Activated naive CD4-positive, alpha-beta T cell treated with anti-CD3 and anti-CD28 coated beads, Interleukin-2, amount 50 U/mL, for 72 hours (primary cell): ENCODE results near the gene CISD3. TPM values are rescaled to one million over a fixed set of nuclear protein-coding genes. Genes with fewer than 3 reads are reported as not detected.
A peak's percentile ranks its signal among the peaks of the same experiment; 100 is the strongest.

Experiments used
- ATAC-seq, 2 donors: fragments of 150-1000 bp; cut with Tn5 transposase; 2 replicates each; pipeline ENCODE4 v1.10.0; 2021; ENCODE audit warnings: mild to moderate bottlenecking in 2 of 2, moderate library complexity in 2 of 2
- DNase-seq, 2 donors: peaks; one replicate each; pipeline ENCODE4 v3.0.0; 2021 to 2022; ENCODE audit warnings: low spot score in 2 of 2
- H3K27ac Mint-ChIP-seq, 2 donors: one replicate each; pipeline ENCODE4 v1.8.0; 2022; ENCODE audit warnings: mild to moderate bottlenecking in 2 of 2, mixed read lengths in 2 of 2
- H3K36me3 Mint-ChIP-seq, 2 donors: one replicate each; pipeline ENCODE4 v1.8.0; 2022; ENCODE audit warnings: mixed read lengths in 2 of 2
- H3K9me3 Mint-ChIP-seq, 2 donors: one replicate each; pipeline ENCODE4 v1.8.0; 2022; ENCODE audit warnings: mixed read lengths in 2 of 2
- total RNA-seq, 2 donors: library from RNA; stranded (reverse); gene quantifications; one replicate each; pipeline ENCODE4 v1.2.3, GENCODE V29; 2022

CISD3 gene
- total RNA-seq, 2 donors from 2014 or later = 32.7 to 40.7 TPM

GRCh38 chr17:38732376-38733281, 2.5 kb downstream of the CISD3 start:
- Mint-ChIP-seq H3K27ac (peak overlapping the region; percentile 6 to 89), H3K36me3 (peaks cover 10 to 21% of the 10 kb centered on the region in 2 donors), H3K9me3 (peaks cover 0 to 6% of the 10 kb centered on the region in 2 donors)
- DNase-seq (no peak), ATAC-seq (no peak)

GRCh38 chr17:38733282-38733981, 3.3 kb downstream of the CISD3 start:
- peak overlapping the region; percentile 6 to 89 for H3K27ac Mint-ChIP-seq
- DNase-seq = no peak
- ATAC-seq = no peak
- peaks cover 10 to 13% of the 10 kb centered on the region in 2 donors for H3K36me3 Mint-ChIP-seq
- no peaks in the 10 kb centered on the region for H3K9me3 Mint-ChIP-seq

DNA sequence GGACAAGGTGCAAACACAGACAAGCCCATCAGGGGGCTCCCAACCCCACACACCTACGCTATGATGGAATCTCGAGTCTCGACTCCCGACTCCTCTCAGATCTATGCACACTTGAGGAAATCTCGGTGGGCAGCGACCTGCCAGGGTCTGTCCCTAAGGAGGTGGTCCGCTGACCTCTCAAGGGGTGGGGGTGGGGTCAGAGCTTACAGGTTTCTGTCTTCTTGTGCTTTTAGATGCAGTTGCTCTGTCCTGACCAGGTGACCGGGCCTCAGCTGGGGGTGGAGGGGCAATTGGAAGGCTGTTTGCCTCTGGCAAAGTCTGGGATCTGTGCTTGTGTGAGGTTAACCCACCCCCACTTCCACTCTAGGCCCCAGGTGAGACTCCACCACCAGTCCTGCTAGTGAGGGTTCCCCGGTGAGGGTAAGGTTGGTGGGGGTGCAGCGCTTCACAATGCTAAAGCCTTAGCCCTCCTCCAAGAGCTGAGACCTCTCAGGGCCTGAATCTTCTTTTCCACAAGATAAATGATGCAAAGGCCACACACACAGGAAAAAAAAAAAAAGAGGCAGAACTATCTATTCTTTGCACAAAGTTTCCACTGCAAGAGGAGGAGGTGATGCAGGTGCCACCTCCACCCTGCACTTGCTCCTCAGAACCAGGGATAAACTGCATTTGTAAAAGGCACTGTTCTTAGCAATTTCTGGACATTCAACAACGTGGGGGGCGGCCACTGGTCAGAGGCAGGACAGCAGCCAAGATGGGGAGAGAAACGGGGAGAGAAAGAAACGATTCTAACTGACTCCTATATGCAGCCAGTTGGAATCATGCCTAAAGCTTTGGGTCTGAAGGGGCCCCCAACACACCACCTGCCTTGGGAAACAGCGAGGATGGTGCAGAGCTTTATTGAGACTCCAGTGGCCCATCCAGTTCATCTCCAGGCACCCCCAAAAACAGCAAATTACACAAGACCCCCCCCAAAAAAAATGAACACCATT, 4.1 kb downstream of the CISD3 start:
- peaks cover 10 to 12% of the 10 kb centered on the region in 2 donors for H3K36me3 Mint-ChIP-seq
- peak overlapping the region; percentile 51 to 89 for H3K27ac Mint-ChIP-seq
- no peak for DNase-seq
- ATAC-seq = no peak
- no peaks in the 10 kb centered on the region for H3K9me3 Mint-ChIP-seq

DNA sequence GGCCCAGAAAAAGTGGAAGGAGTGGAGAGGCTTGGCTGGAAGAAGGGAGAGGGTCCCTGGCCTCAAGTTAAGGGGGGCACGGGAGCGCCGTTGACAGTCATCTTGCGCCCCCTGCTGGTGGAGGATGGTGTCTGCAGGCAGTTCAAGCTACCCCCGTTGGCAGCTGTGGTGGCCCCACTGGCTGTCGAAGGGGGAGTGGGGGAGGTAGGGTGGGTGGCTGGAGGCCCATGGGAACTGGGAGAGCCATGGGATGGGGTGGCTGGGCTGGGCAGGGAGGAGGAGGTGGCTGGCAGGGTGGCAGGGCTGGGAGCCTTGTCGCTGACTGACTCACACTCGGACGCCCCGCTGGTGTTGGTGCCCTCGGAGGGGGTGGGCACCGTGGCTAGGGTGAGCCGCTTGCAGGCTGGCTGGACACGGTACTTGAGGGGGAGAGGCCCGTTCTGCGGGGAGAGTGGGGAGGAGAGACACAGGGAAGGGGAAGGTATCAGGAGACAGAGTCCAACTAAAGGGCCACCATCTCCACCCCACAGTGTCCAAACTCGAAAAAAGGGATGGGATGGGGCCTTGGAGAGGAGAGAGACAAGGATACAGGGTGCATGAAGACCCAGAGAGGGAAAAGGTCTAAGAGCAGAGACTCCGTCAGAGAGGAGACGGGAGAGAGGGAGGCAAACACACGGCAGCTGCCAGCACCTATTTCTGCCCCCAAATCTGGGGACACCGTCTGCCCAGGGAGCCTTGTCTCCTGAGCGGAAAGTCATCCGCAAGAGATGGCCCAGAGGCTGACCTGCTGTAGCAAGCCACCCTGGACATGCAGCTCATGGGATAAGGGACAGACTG, 5.2 kb downstream of the CISD3 start:
- Mint-ChIP-seq H3K27ac (peak overlapping the region in 1 of 2 donors; percentile 74), H3K9me3 (no peaks in the 10 kb centered on the region), H3K36me3 (peaks cover 10 to 11% of the 10 kb centered on the region in 2 donors)
- ATAC-seq = peak; percentile 19 to 21
- DNase-seq = peak in 1 of 2 donors; percentile 83

GRCh38 chr17:38738007-38738662, 8.0 kb downstream of the CISD3 start:
- H3K9me3 Mint-ChIP-seq = no peaks in the 10 kb centered on the region
- DNase-seq (no peak), ATAC-seq (no peak)
- H3K27ac Mint-ChIP-seq = peak overlapping the region; percentile 32 to 40
- no peaks in the 10 kb centered on the region for H3K36me3 Mint-ChIP-seq

DNA sequence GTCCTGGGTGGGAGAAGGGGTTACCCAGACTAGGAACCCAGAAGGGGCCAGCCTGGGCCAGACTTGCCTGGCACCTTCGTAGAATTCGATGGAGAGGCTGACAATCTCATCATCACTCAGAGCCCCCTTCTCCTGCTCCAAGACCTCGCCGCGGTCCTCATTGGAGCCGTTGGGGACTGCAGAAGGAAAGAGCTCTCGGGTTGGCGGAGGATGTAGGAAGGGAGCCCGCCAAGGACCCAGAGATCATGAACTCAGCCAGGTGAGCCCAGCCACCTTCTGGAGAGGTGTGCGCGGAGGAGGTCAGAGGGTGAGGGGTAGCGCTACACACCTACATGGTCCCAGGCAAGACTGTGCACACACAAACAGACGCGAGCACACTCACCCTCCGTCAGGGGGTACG, 8.5 kb downstream of the CISD3 start:
- Mint-ChIP-seq H3K9me3 (no peaks in the 10 kb centered on the region), H3K36me3 (no peaks in the 10 kb centered on the region), H3K27ac (peak overlapping the region; percentile 40 to 74)
- DNase-seq (no peak), ATAC-seq (no peak)

GRCh38 chr17:38739305-38739704, 9.2 kb downstream of the CISD3 start:
- no peak for ATAC-seq
- DNase-seq = no peak

DNA sequence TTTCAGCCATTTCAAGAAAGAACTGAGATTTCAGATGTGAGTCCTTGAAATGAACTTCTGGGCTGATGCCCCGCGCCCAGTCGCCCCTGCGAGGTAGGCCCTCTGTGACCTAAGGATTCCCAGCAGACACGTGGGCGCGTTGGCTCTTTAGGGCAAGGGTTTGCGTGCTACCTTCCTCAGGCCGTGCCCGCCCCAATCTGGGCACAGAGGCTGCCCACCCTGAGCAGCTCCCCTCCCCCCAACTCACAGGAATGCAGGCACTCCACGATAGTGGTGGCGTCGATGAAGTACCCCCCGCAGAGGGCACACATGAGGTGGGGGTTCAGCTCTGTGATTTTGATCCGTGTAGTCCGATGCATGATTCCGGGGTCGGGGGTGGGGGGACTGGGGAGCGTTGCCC, 9.9 kb downstream of the CISD3 start:
- Mint-ChIP-seq H3K36me3 (no peaks in the 10 kb centered on the region), H3K9me3 (no peaks in the 10 kb centered on the region), H3K27ac (no peak overlapping the region)
- no peak for DNase-seq
- ATAC-seq = no peak

More at GRCh38 chr17:38739305-38739704, 9.2 kb downstream of the CISD3 start:
- no peaks in the 10 kb centered on the region for H3K9me3 Mint-ChIP-seq
- H3K27ac Mint-ChIP-seq = no peak overlapping the region
- H3K36me3 Mint-ChIP-seq = no peaks in the 10 kb centered on the region

- no peak overlapping the region for H3K27ac Mint-ChIP-seq
- DNase-seq (no peak), ATAC-seq (no peak)
- H3K9me3 Mint-ChIP-seq = no peaks in the 10 kb centered on the region
- no peaks in the 10 kb centered on the region for H3K36me3 Mint-ChIP-seq
These were observed 10.7 kb downstream of the CISD3 start for GRCh38 chr17:38740806-38741205.

DNA sequence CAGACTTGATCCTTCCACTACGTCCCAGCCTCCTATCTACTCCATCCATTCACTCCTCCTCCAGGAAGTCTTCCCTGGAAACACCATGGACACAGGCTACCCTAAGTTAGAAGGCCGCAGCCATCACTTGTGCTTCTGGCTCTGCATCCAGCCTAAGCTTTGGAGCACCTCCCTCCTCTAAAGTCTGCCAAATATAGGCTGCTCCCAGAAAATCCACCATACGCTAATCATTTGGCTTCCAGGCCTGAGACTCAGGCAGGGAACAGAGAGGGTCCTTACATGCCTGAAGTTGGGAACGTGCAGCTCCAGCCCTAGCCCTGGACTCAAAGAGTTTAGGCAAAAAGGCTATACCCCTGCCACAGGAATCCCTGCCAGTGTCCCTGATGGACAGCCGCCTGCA, 11.3 kb downstream of the CISD3 start:
- ATAC-seq (no peak), DNase-seq (no peak)
- no peaks in the 10 kb centered on the region for H3K9me3 Mint-ChIP-seq
- H3K36me3 Mint-ChIP-seq = no peaks in the 10 kb centered on the region
- no peak overlapping the region for H3K27ac Mint-ChIP-seq

GRCh38 chr17:38741921-38742410, 11.8 kb downstream of the CISD3 start:
- H3K36me3 Mint-ChIP-seq = no peaks in the 10 kb centered on the region
- ATAC-seq (no peak), DNase-seq (no peak)
- H3K9me3 Mint-ChIP-seq = no peaks in the 10 kb centered on the region
- no peak overlapping the region for H3K27ac Mint-ChIP-seq

- Mint-ChIP-seq H3K9me3 (no peaks in the 10 kb centered on the region), H3K27ac (no peak overlapping the region), H3K36me3 (no peaks in the 10 kb centered on the region)
- DNase-seq (no peak), ATAC-seq (peak in 1 of 2 donors; percentile 67)
These were observed 12.5 kb downstream of the CISD3 start for GRCh38 chr17:38742411-38743308.

DNA sequence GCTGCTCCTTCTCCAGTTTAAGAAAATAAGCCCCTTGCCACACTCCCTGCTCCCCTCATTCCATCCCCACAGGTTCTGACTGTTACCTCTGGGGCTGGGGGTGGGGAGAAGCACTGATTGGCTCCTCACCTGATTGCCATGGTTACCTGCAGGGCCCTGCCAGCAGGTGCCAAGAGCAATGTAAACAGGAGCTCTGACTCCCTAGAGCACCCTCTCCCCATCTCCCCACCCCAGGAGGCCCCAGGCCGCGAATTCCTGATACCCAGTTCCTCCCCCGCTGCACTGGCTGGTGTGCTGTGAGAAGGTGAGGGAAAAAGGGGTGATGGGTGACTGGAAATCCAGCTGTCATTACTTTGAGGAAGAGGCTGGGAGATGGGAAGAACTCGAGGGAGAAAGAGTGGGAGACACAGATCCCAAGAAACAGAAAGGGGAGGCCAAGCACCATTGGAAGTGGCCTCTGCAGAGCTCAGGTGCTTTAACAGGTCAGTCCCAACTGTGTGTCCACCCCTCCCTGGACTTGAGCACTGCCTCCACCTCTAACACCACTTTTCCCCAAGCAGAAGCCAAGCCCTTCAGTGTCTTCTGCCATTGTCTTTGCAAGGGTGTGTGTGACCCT, 13.5 kb downstream of the CISD3 start:
- DNase-seq = no peak
- ATAC-seq = no peak
- Mint-ChIP-seq H3K27ac (no peak overlapping the region), H3K36me3 (no peaks in the 10 kb centered on the region), H3K9me3 (no peaks in the 10 kb centered on the region)

GRCh38 chr17:38745545-38745944, 15.4 kb downstream of the CISD3 start:
- DNase-seq = no peak
- H3K9me3 Mint-ChIP-seq = no peaks in the 10 kb centered on the region
- H3K27ac Mint-ChIP-seq = no peak overlapping the region
- no peaks in the 10 kb centered on the region for H3K36me3 Mint-ChIP-seq
- no peak for ATAC-seq
